Measurements from ENCODE around the gene CPPED1.

Gene CPPED1

DNA sequence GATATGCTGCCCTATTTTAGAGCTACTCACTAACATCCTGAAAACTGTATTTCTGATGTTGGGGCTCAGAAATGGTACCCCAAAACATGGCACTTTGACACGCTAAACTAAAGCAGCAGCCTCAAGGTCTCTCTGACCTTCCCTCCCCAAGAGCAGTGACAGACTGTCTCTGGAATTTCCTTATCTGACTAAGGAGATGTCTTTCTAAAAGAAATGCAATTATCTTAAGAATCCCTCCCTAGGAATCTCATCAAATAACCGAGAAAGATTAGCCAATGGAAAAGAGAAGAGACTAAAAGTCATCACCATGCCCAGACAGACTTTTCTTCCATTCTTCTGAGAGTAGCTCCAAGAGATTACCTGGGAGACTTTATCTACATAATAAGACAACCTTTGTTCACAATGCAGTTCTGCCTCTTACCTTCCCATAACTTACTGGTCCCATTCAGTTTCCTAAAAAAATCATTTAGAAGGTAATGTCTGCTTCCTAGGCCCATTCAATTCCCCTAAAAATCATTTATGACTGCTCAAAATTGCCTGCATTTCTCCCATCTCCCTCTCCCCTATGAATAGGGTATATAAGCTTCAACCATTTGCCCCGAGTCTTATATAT is 123.9 kb downstream of the CPPED1 start:
- no peak for DNase-seq (ENCODE audit: low read depth)

DNA sequence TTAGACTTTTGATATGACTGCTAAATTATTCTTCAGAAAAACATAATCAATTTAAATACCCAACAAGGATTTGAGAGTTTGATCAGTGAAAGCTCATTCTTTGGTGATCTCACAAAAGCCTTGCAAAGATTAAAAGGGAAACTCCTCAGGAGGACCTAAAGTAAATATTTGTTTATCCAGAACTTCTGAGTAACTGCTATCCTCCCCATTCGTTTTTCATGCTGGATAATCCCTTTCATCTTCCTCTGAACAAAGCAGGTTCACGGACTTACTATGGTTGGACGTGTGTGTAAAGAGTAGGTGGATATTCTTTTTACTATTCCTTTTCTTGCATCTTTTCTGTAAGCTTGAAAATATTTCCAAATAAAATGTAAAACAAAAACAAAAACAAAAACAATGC is 124.7 kb downstream of the CPPED1 start:
- no peak for DNase-seq (ENCODE audit: low read depth)

DNA sequence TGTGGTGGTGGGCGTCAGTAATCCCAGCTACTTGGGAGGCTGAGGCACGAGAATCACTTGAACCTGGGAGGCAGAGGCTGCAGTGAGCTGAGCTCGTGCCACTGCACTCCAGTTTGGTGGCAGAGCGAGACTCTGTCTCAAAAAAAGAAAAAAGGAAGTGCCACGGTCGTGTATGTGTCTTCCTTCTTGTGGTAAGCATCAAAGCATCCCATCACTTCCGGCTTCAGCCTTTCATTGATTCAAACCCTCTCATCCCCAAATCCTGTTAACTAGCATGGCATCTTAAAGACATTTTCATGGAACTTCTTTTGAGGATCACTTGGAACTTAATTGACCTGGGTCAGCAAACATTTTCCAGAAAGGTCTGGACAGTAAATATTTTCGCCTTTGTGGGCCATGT is 126.2 kb downstream of the CPPED1 start:
- DNase-seq (ENCODE audit: low read depth) = no peak

DNA sequence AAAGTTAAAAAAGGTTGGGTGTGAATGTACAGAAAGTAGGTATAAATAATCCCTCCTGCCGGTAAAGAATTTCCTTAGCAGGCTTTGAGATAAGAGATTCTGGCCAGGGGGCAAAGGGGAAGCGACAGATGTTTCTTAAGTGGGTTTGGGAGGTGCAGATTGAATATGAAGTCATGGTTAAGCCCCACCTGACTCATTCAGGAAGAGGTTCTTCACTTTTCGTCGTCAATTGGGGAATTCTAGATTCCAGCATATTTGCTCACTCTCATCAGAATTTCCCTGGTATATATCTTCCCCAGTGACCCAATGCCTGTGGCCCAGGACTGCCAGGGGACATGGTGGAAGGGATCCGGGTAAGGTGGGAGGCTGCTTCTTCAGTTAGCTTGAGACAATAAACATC is 127.8 kb downstream of the CPPED1 start:
- no peak for DNase-seq (ENCODE audit: low read depth)

DNA sequence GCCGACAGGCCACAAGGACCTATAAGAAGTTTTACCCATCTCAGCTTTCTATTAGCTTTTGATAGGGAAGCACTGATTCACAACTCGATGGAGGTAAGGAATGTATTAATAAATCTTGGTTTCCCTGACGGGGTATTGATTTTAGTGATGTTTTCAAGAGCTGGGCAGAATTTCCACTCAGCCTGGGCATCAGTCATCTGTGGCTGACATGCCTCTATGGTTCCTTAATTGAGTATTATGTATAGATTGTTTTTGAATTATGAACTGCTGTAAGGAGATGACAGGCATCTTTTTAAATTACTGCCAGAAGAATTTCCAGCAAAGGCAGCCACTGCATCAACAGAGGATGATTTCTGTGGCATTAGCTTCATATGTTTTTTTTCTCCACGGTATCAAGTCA is 128.6 kb downstream of the CPPED1 start:
- DNase-seq (ENCODE audit: low read depth) = no peak

DNA sequence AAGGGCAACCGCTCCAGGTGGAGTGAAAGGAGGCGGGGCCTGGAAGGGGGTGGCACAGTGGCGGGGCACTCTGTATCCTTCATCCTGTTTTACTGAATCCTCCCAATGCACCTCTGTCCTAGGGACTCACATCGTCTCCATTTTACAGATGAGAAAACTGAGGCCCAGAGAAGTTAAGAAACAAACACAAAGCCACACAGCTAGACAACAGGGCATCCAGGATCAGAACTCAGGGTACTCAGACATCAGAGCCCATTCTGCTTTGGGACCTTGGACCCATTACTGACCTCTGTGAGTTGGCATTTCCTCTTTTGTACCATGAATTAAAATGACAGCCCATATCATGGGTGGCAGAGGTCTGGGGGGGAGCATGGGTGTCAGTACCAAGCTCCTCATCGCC is 129.2 kb downstream of the CPPED1 start:
- DNase-seq (ENCODE audit: low read depth) = no peak

DNA sequence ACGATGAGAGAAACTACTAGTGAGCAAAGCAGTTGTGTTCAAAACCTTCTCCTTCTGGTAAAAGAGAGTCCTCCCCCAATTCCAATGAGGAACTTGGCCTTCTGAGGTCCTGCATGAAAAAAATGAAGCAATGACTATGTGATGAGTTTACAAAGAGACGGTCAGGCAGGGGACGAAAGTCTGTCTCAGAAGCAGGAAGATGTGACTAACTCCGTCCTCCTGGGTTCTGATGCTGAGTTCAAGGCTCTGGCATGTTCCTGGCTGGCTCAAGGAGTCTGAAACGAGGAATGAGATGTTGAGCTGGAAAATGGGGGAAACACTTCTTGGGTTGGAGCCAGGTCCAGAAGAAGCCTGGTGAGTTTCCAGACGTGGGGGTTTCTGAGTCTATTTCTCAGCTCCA is 129.6 kb downstream of the CPPED1 start:
- no peak for DNase-seq (ENCODE audit: low read depth)

DNA sequence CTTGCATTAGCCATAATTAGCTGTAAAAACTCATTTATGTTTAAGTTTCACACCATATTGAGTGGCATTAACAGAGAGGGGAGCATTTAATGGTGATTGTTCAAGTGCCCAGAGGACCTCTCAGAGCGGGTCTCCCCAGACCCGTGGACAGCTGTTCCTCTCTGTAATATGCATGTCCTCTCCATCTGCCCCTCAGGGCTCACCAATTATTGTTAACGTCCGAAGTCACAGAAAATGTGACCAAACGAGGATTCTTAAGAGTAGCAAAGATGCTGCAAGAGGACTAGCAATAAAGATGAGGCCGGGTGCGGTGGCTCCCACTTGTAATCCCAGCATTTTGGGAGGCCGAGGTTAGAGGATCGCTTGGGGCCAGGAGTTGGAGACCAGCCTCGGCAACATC is 130.2 kb downstream of the CPPED1 start:
- no peak for DNase-seq (ENCODE audit: low read depth)

DNA sequence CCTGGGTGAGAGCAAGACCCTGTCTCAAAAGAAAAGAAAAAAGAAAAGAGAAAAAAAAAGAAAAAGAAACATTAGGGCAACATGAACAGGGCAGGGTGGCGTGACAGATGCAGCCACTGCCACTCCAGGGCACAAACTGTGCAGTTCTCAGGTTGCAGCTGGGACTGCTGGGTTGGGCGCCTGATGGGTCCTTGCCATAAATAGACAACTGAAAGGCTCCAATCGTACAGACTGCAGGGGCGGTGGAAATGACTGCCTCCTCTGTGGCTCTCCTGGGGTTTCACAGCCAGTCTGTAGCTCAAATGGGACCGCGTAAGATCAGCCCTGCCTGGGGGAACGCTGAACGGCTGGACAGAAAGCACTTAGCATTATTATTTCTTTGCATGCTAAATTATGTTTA is 130.7 kb downstream of the CPPED1 start:
- no peak for DNase-seq (ENCODE audit: low read depth)

DNA sequence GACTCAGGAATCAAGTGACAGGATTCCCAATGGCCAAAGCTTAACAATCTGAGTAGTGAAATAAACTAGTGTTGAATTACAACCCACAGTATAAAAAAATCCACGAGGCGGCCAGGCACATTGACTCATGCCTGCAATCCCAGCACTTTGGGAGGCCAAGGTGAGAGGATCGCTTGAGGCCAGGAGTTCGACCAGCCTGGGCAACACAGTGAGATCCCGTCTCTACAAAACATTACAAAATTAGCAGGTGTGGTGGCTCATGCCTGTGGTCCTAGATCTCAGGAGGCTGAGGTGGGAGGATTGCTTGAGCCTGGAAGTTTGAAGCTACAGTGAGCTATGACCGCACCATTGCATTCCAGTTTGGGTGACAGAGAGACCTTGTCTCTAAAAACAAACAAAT is 133.8 kb downstream of the CPPED1 start:
- DNase-seq (ENCODE audit: low read depth) = no peak

DNA sequence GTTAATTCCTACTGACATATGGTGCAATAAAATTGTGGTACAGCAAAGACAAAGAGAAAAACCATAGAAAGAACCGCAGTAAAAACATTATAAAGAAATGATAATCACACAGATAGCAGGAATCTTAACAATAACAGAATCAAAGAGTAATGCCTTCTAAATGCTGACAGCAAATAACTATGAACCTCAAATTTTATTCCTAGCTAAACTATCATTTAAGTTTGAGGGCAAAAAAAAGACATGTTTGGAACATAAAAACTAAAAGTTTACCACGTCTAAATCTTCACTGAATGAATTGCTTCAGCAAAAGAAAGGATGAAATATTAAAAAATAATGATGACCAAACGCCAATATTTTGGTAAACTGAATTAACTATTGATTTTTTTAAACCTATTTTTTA is 135.8 kb downstream of the CPPED1 start:
- no peak for DNase-seq (ENCODE audit: low read depth)

DNA sequence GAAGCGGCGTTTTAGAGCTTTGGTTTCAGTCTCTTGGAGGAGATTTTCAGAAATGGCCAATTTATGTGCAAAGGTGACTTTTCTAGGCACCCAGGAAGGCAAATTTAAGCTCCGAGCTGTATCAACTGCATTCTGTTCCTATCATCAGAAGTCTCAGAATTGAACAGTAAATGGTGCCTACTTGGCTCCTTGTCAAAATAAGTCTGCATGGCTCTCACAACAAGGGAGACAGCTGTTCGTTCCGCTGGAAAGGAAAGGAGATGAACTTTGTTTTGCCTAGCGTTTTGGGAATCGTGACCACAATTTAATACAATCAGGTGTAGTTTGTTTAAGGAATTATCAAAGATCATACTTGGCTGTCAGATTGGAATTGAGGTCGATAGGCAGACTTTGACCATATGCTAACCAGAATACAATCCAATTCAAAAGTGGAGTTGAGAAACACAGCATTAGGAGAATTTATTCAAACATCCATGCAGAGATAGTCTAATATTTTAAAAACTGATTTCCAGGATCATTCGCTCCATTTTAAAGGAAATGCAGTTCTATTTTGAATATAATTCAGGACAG is 139.4 kb downstream of the CPPED1 start:
- no peak for DNase-seq (ENCODE audit: low read depth)

DNA sequence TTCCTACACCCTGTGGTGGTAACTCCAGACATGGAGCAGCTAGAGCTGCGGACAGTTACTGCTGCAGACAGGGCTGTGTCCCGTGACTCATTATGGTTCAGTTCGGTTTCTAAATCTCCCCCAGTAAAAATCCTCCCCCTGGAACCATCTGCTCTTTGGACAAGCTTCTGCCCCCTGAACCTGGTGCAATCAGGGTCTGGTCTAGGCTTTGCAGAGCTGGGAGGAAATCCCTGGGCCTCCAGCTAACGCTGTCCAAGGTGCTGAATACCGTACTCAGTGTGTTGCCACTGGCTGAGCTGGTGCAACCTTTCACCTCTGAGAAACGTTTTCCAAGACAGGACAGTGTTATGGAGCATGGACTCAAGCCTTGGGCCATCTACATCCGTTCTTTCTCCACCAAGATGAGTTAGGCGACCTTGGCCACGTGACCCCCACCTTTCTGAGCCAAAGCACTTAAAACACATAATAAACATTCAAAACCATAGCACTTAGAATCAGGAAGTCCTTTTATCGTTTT is 142.0 kb downstream of the CPPED1 start:
- no peak for DNase-seq (ENCODE audit: low read depth)

DNA sequence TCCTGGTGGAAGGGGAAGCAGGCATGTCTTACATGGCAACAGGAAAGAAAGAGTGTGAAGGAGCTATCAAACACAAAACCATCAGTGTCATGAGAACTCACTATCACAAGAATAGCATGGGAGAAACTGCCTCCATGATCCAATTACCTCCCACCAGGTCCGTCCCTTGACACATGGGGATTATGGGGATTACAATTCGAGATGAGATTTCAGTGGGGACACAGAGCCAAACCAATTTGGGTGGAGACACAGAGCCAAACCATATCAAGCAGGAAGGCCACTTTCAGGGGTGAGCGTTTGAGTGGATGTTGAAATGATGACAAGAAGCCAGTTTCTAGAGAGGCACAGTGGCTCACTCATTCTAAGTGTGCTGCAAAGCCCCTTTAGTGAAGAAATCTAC is 143.8 kb downstream of the CPPED1 start:
- no peak for DNase-seq (ENCODE audit: low read depth)

DNA sequence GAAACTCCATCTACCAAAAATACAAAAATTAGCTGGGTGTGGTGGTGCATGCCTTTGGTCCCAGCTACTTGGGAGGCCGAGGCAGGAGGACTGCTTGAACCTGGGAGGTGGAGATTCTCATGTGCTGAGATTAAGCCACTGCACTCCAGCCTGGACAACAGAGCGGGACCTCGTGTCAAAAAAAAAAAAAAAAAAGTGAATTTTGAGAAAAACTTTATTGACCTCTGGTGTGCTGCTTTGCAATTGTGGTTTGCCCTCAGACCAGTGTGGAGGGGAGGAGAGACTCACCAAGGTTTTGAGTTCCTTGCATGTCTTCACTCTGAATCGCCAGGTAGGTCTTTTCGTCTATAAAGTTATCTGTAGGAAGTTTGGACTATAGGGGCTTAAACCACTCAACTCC is 145.2 kb downstream of the CPPED1 start:
- DNase-seq (ENCODE audit: low read depth) = no peak

DNA sequence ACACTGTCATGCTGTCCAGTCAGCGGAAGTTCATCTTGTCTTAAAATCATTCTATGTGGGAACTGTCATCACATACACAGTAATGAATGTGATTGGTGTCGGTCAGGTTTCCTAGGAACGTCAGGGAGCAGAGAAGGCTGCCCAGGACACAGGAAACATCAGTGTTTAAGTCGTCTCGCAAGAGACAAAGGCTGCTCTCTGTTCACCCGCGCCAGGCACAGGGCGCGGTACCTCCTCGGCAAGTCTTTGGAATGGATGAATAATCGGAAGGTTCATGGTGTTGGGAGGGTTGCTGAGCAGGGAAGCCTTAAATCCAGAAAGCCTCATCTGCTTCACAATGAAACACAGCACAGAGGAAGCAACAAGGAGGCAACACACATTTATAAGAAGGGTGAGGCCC is 148.2 kb downstream of the CPPED1 start:
- DNase-seq (ENCODE audit: low read depth) = no peak

DNA sequence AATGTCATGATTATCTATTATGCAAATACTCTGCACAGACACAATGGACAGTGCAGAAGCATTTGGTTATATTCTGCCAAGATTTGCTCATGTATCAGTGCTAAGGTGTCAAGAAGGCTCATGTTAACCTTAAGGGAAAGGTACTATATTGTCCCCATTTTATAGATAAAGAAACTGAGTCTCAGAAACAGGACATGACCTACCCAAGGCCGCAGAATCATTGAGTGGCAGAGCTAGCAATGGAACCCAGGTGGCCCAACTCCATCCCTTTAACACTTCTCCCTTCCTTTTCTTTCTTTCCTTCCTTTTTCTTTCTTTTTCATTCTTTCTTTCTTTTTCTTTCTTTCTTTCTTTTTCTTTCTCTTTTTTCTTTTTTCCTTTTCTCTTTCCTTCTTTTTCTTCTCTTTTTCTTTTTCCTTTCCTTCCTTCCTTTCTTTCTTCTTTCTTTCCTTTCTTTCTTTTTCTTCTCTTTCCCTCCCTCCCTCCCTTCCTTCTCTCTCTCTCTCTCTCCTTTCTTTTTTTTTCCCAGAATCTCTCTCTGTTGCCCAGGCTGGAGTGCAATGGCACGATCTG is 149.8 kb downstream of the CPPED1 start:
- no peak for DNase-seq (ENCODE audit: low read depth)

DNA sequence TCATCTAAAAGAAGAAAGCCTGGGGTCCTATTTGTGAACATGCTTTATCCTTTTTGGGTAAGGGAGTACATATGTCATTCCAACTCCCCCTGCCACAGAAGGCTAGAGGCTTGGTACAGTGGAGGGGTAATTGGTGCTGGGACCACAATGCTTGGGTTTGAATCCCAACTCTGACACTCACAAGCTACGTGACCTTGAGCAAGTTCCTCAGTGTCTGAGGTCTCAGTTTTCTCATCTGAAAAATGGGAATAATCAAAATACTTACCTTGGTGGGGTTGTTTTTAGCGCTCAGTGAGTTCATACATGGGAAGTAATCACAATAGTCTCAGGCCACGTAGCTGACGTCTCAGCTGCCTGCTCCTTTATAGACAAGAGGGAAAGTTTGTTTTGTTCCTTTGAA is 150.8 kb downstream of the CPPED1 start:
- no peak for DNase-seq (ENCODE audit: low read depth)

DNA sequence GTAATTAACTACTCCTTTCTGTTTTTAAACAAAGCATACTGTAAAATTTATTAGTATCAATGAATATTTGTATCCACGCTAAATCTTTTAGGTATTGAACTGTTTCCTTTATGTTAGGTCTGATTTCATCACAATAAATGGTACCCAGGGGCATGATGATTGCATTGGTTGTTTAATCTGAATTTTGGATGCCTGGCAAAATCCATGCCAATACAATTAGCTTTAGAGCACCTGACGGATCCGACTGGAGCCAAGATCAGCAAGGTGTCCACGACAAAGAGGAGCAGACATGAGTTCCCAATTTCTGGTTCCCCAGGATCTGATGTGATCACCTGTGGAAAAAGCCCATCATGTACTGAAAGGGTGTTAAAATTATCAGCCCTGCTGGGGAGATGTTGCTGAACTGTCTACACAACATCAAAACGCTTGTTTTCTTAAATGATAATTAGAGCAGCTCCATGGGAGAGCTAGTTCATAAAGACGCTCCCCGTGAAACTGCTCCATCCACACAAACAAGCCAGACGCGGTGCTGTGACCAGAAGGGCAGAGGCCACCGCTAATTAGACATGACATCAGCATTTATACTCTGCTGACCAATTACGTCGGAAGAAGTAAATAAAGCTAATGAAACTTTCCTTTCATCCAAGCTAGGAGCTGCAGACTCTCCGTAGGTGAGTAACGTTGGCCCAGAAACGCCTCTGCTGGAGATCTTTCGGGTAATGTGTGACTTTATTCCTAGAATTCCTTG is 151.7 kb downstream of the CPPED1 start:
- no peak for DNase-seq (ENCODE audit: low read depth)

DNA sequence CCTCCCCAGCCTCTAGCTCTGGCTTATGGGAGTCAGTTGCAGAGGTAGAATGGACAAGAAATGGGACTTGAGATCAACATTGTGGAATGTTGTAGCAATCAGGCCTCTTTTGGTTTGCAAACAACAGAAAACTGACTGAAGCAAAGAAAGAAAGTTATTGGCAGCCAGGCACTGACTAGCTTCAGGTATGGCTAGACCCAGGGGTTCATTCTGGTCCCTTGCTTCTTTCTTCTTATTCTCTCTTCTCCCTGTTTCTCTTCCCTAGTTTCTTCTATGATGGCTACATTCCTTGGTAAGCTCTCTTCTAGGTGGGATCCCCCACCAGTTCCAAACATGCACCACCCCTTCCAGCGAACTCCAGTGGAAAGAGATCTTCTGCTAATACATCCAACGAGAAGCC is 154.3 kb downstream of the CPPED1 start:
- no peak for DNase-seq (ENCODE audit: low read depth)

DNA sequence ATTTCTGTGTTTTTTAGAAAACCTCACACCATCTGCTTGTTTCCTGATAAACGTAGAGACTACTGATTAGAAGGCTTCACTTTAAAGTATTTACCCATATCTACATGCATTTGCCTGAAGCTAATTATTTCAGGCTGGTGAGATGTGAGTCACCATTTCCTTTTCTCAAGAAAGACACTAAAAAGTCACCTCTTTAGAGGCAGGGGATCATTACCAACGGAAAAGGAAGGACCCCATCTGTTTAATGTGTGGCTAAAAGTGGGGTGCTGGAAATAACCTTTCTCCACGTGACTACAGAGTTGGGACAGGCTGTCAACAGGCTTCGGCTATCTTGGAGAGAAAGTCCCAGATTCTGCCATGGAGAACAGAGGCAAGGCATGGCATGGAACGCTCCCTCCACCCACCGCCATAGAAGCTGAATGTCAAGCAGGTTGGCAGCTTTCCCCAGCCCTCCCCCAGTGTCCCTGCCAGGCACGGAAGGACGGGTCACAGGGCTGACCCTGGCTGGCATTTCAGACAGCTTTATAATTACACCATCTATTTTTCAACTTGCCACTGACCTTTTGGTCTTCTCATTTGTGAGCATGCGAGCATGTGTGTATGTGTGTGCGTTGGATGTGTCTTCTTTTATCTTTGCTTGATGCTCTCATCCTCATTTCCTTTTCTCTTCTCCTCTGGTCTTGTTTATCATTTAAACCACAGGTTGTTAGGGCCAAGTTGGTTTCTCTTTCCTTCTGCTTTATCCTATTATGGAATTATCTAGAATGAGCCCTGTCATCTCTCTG is 157.0 kb downstream of the CPPED1 start:
- DNase-seq (ENCODE audit: low read depth) = no peak

DNA sequence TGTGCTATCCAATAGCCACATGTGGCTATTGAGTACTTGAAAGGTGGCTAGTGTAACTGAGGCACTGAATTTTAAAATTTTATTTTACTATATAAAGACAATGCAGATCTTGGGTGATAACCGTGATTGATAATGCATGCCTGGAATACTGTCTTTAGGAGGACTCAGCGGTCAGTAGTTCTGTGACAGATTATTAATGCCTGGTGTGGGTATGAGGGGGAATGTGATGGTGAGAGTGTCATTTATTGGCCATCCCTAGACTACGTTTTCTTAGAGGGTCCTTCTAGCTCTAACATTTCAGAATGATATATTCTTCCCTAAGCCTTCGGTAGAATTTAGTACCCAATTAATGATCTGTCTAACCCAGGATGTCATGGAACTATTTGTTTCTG is 157.6 kb downstream of the CPPED1 start:
- DNase-seq (ENCODE audit: low read depth) = no peak
